Gastroesophageal sphincter (tissue), 3 donors: ENCODE measurements around the gene ELL.

Source experiments
- CTCF ChIP-seq, 4 experiments: fragments of 200-600 bp in 2 of 4; fragments of 450-650 bp in 2 of 4; sonication (generic) in 1 of 4; IDR thresholded peaks; one replicate each; pipeline ENCODE4 v1.5.1; 2017 to 2019; ENCODE audit warnings: antibody characterized with exemption in 4 of 4, mild to moderate bottlenecking in 2 of 4, moderate library complexity in 2 of 4
- POLR2A ChIP-seq, 2 donors: fragments of 450-650 bp; IDR thresholded peaks; one replicate each; pipeline ENCODE4 v1.6.1; 2017; ENCODE audit warnings: antibody characterized with exemption in 2 of 2, mild to moderate bottlenecking in 2 of 2, moderate library complexity in 1 of 2

GRCh38 chr19:18424122-18424889, 97.6 kb downstream of the ELL start:
- no peak for TF ChIP-seq POLR2A (IDR thresholded peaks at IDR 0.05)
- TF ChIP-seq CTCF (IDR thresholded peaks at IDR 0.05), result no peak
